T47D (cell line): ENCODE data around the gene ELN.

Source experiments
- DNase-seq, 2 experiments: peaks; one replicate each; pipeline versions ENCODE4 v3.0.0 to v3.0.0-alpha.2; 2011 to 2012; ENCODE audit warnings: low read depth in 1 of 2, low spot score in 1 of 2
- JUND ChIP-seq: IDR thresholded peaks from 2 replicates; pipeline ENCODE4 v1.6.1; 2012; ENCODE audit warnings: low read depth
- in situ Hi-C: cut with HindIII; loops from 2 replicates; pipeline ENCODE4 v1.10.0; 2016; ENCODE audit warnings: low sequenced_read_pairs, low pct_unique_long_range_greater_than_20kb

Gene ELN

DNA sequence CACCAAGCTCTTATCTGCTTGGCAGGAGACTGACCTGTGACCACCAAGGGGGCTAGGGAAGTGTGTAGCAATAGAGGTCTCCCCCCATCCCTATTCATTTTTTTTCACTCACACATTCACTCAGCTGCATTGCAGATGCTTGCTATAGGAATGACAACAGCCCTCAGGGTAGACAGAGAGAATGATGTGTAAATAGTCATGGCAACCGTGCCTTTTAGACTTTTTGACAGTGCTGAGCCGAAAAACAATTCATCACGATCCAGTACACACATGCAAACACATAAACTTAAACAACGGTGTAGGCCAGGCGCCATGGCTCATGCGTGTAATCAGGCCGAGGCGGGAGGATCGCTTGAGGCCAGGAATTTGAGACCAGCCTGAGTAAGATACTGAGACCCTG lies 7.6 kb upstream of the ELN start:
- DNase-seq, result no peak
- TF ChIP-seq JUND, result no peak
- in situ Hi-C loops, result no loop called here

DNA sequence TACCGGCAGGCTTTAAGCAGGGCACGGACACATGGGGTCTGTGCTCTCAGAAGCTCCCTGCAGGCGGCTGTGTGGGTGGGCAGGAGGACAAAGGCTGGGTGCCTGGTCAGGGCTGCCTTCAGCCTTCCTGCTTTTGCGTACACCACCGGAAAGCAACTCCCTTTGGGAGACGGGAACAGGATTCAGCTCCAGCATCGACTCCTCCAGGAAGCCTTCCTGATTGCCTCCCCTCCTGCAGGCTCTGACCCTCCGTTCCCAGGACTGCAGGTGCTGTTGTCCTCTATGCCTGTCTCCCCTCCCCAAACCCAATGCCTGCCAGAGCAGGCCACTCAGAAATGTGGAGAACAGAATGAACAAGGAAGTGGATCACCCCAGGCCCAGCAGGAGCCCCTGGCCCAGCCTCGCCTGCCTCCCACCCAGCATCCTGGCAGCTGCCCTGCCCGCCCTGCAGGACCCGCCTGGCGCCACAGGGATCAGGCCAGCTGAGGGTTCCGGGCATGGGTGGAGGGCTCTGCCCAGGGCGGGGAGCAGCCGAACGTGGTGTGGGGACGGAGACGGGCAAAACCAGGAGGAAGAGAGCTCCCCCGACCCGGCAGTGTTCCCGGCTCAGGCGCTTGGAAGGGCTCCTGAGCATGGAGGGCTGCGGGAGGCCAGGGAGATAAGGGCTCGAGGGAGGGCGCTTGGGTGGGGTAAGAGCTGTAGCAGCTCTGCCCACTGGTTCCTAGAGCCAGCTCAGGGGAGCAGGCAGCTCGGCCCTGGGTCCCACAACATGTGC lies 6.2 kb upstream of the ELN start:
- no peak for TF ChIP-seq JUND
- in situ Hi-C loops, result no loop called here
- no peak for DNase-seq

DNA sequence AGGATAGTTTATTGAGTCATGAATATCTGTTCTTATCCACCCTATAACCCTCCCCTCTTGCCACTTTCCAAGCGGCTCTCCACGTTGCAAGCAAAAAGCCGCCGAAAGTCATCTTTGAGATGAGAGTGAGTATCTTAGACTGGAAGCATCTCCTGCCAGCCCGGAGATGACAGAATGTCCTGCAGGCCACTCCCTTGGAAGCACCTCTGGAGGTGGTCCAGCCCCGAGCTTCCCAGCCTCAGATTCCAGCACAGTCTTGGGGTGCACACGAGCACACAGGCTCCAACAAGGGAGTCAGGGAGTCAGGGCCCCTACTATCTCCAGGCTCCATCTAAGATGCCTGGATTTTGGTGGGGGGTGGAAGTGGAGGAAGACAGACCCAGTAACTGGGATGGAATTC lies 5.5 kb upstream of the ELN start:
- no peak for DNase-seq
- TF ChIP-seq JUND, result no peak
- in situ Hi-C loops, result no loop called here

DNA sequence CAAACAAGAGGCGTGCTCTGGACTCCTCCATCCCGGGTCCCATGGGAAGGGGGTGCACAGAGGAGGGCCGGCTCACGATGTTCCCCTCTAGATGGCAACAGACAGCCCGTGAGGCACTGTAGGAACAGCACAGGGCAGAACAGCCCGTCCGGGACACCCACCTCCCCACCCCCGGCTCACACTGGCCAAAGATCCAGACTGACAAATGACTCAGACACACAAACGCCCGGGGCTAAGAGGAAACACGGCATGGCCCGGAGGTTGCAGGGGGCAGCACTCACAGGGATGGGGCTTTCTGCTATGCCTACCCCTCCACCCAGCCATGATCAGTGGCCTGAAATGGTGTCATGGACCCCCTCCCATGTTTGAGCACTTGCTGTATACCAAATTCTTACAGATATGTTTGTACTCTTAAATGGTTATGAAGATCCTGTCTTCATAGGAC lies 4.9 kb upstream of the ELN start:
- in situ Hi-C loops, result no loop called here
- DNase-seq, result peak; percentile 42 to 44
- TF ChIP-seq JUND, result no peak

DNA sequence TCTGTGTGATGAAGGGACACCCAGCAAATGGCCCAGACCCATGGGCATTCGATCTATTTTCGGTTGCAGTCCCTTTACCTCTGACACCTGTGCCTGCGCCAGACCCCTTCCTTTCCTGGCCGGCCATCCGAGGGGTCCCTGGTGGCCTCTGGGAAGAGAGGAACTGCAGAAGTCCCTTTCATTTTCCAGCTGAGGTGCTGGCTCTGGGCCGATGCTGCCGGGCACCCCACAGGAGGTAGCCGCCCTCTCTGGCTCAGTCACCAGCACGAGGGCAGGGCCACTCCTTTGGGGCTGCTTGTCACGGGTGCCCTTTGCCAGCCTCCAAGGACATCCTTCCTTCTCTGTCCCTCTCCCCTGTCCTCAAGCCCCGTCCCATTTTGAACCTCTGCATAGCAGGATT lies 4.2 kb upstream of the ELN start:
- no peak for DNase-seq
- in situ Hi-C loops, result no loop called here
- no peak for TF ChIP-seq JUND

DNA sequence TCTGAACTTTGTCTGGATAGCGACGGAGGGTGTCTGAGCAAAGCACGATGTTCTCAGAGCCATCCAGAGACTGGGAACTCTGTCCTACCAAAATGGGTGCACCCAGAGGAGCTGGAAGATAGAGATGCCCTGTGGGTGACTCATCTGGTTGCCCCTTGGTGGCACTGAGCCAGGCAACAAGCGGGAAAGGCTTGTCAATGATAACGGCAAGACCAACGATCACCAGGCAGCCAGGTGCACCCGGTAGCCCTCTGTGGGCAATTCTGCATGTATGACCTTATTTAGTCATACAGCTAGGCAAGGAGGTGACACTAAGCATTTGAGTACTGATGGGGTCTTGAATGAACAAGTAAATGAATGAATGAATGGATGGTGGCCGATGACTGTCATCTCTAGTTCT lies 2.8 kb upstream of the ELN start:
- TF ChIP-seq JUND, result no peak
- DNase-seq, result no peak
- in situ Hi-C loops, result no loop called here

DNA sequence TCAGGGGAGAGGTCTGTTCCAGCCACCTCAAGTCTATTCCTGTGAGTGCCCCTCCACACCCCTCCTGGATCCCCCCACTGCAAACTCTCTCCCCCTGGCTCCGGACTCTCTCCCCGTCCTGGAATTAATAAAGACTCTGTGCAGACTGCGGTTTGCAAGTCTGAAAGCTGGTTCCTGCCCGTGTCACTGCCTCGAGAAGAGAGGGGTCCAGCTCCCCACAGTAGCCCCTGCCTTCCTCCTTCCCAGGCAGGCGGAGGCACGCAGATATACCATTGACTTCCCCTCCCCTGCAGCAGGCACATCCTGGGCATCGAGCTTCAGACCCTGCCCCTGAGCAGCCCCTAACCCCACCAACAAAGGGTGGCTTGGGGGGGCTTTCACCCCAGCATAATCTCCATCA lies 2.2 kb upstream of the ELN start:
- in situ Hi-C loops, result no loop called here
- no peak for DNase-seq
- TF ChIP-seq JUND, result no peak

DNA sequence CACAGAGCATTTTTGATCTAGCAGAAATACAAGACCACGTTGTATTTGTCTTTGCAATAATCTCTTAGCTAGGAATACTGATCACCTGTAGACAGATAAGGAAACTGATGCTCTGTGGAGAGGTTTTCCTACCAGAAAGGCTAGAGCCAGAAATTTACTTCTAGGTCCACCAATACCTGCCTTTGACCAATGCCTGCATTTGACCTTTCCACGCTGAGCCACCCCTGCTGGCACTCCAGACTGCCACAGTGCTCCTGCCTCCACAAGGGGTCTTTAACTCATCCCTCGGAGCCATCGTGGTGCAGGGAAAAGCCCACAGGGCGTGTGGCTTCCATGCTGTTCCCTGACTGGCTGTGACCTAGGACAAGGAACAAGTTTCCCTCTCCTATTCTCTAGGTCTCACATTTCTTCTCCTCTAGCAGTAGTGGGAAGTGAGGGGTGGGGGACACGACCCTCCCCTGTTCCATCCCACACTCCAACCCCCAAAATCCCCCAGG lies 1.5 kb upstream of the ELN start:
- in situ Hi-C loops, result no loop called here
- TF ChIP-seq JUND, result no peak
- DNase-seq, result no peak

DNA sequence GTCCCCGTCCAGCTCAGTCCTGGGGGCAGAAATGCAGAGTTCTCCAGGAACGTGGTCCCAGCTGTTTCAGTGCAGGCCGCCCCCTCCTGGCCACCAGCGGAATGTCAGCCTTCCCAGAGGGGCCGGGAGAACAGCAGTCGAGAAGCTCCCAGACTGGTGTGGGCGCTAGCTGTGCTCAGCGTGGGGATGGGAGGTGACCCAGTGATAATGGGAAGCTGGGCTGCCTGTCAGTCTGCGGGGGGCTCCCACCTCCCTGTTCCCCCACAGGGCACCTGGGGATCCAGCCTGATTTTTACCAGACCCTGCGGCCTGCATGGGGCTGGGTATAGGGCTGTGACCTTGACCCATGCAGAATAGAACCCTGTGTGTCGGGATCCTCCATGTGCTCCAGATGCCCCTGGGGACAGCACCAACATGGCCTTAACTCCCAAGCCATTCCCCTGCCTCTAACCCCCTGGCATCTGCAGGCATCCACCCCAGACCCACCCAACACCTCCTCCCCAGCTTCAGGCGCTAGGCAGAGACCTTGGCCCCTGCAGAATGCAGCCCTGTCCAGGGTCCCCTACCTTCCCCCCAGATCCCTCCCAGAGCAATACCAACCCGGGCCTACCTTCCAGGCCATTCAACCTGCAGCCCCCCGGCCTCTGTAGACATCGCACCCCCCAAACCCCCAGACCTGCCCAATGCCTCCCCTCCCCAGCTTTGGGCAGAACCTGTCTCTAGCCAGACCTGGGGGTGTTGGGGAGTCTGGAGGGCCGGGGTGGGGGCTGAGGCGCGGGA lies 880 bp upstream of the ELN start:
- in situ Hi-C loops, result no loop called here
- peak; percentile 64 to 78 for DNase-seq
- TF ChIP-seq JUND, result no peak

DNA sequence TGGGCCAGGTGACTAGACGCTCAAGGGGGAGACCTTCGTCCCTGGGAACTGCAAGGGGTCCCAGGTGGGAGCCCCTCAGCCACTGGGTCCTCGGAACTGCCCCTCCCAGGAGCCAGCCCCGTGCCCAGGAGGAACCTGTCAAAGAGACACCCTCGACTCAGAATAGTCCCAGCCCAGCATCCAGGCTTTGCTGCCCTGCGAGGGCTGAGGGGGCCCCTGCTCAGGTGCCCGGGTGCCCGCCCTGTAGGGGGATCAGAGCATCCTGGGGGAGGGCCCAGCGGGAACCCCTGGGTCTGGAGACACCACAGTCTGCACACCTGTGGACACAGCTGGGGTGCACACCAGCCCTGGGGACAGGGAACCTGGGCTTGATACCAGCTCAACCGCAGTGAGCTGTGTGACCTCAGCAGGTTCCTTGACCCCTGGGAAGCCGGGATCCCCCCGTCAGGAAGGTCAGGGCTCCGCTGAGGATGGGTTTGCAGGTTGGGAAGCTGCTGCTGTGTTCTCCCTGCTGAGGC lies 407 bp downstream of the ELN start:
- TF ChIP-seq JUND, result no peak
- in situ Hi-C loops, result no loop called here
- DNase-seq, result no peak

DNA sequence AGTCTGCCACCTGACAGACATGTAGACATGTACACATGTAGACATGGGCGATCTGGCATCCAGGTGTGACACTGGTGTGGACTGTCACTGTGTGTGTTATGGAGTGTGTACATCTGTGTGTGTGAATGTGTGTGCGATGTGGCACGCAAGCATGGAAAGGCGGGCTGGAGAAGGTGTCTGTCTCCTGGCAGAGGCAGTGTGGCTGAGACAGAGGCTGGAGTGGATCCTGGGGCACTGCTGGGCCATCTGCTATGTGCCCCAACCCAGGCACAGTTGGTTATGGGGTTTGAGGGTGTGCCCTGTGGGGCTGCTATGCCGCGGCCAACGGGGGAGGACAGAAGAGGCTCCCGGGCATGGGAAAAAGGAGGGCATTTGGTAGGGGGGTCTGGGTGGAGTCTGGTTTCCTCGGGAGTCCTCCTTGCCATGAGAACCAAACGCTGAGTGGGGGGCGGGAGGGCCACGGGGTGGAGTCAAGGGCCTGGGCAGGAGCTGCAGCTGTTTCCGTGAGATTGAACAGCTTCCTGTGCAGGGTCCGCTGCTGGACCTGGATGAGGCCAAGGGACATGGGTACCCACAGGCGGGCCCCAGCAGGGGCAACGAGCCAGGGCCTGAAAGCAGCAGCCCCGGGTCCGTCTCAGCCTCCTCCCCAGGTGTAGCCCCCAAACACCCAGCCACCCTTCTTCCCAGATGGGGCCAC lies 1.3 kb downstream of the ELN start:
- in situ Hi-C loops, result no loop called here
- no peak for DNase-seq
- no peak for TF ChIP-seq JUND

DNA sequence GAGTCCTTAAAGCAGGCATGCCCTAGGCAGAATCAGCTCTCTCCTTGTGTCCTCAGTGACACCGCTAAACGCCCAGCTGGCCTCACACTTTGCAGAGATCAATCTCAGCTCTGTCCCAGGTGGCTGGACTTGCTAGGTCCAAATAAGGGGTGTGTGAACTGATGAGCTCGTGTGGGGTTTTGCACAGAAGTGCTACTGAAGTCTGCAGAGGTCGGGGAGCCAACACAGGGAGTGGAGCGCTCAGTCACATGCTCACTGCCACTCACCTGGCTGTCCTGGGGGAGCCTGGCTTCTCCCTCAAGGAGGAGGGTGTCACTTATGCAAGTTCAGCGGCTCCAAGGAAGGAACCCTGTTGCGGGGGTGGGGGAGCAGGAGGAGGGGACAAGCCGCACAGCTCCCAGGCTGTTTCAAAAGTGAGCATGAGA lies 2.0 kb downstream of the ELN start:
- no peak for DNase-seq
- no peak for TF ChIP-seq JUND
- in situ Hi-C loops, result no loop called here
